ENCODE results near the gene KCNMB1.

KCNMB1 gene

DNA sequence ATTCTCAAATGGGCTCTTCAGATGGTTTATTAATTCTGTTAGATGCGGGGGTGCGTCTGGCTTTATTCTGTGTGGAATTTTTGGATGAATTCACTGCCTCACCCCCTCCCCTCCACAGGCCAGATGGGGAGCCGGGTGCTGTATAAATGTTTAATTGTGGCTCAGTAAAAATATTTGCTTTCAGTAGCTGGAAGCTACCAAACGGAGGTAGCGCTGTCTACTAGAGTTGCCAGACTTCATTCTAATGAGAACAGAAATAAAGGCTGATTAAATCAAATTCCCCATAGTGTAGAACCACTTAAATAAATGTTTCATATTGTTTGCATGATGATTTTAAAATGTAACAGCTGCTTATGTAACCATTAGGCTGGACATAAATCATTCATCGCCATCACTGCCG, 34.5 kb upstream of the KCNMB1 start:
- Histone ChIP-seq H3K4me1 (ENCODE audit: insufficient read depth, low read length, poor library complexity, severe bottlenecking) (no peaks in the 10 kb centered on the region), H3K27me3 (ENCODE audit: insufficient read depth, low read length, poor library complexity, severe bottlenecking) (no peaks in the 10 kb centered on the region), H4K20me1 (ENCODE audit: insufficient read depth, low read length, poor library complexity, severe bottlenecking) (no peaks in the 10 kb centered on the region), H3K9me2 (replicated peaks; ENCODE audit: low read depth, low read length) (no peaks in the 10 kb centered on the region), H3F3A (ENCODE audit: low read depth) (no peaks in the 10 kb centered on the region), H3K36me3 (ENCODE audit: insufficient read depth, low read length) (no peaks in the 10 kb centered on the region), H3K4me2 (ENCODE audit: low read depth, low read length, poor library complexity, severe bottlenecking) (no peak overlapping the region), H3K9ac (ENCODE audit: low read depth, low read length, poor library complexity, severe bottlenecking) (no peak overlapping the region), H3K4me3 (ENCODE audit: low read length, poor library complexity, severe bottlenecking) (no peak overlapping the region), H3K79me2 (ENCODE audit: insufficient read depth, low read length) (no peaks in the 10 kb centered on the region), H3K9me3 (ENCODE audit: insufficient read depth, low read depth, low read length) (no peaks in the 10 kb centered on the region), H2AFZ (ENCODE audit: low read length) (no peak overlapping the region)
- TF ChIP-seq, protein P1, sequence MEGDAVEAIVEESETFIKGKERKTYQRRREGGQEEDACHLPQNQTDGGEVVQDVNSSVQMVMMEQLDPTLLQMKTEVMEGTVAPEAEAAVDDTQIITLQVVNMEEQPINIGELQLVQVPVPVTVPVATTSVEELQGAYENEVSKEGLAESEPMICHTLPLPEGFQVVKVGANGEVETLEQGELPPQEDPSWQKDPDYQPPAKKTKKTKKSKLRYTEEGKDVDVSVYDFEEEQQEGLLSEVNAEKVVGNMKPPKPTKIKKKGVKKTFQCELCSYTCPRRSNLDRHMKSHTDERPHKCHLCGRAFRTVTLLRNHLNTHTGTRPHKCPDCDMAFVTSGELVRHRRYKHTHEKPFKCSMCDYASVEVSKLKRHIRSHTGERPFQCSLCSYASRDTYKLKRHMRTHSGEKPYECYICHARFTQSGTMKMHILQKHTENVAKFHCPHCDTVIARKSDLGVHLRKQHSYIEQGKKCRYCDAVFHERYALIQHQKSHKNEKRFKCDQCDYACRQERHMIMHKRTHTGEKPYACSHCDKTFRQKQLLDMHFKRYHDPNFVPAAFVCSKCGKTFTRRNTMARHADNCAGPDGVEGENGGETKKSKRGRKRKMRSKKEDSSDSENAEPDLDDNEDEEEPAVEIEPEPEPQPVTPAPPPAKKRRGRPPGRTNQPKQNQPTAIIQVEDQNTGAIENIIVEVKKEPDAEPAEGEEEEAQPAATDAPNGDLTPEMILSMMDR (conservative IDR thresholded peaks at IDR 0.05; ENCODE audit: low read length): no peak
- no peak for TF ChIP-seq EZH2phosphoT487 (IDR thresholded peaks at IDR 0.05; ENCODE audit: borderline replicate concordance)

DNA sequence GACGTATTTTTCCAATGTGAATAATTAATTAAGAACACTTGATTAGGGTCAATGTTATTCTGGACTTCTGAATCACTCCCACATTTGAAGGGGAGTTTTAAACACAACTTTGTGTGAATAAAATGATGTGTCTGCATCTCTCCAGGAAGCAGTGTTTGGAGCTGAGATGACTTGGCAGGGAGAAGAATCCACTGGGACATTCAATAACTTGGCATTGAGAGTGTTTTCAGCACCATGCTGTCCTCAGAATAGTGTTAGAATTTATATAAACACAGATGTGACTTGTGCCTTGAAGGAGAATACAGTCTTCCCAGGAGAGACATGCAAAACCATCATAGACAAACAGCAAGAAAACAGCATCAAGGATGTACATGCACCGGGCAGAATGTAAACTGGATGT, 32.7 kb upstream of the KCNMB1 start:
- Histone ChIP-seq H3K4me1 (ENCODE audit: insufficient read depth, low read length, poor library complexity, severe bottlenecking) (no peaks in the 10 kb centered on the region), H3K9me3 (ENCODE audit: insufficient read depth, low read depth, low read length) (no peaks in the 10 kb centered on the region), H3K27me3 (ENCODE audit: insufficient read depth, low read length, poor library complexity, severe bottlenecking) (no peaks in the 10 kb centered on the region), H3F3A (ENCODE audit: low read depth) (no peaks in the 10 kb centered on the region), H3K9me2 (replicated peaks; ENCODE audit: low read depth, low read length) (no peaks in the 10 kb centered on the region), H4K20me1 (ENCODE audit: insufficient read depth, low read length, poor library complexity, severe bottlenecking) (no peaks in the 10 kb centered on the region), H3K4me3 (ENCODE audit: low read length, poor library complexity, severe bottlenecking) (no peak overlapping the region), H3K9ac (ENCODE audit: low read depth, low read length, poor library complexity, severe bottlenecking) (no peak overlapping the region), H3K4me2 (ENCODE audit: low read depth, low read length, poor library complexity, severe bottlenecking) (no peak overlapping the region), H3K36me3 (ENCODE audit: insufficient read depth, low read length) (no peaks in the 10 kb centered on the region), H3K79me2 (ENCODE audit: insufficient read depth, low read length) (no peaks in the 10 kb centered on the region), H2AFZ (ENCODE audit: low read length) (no peak overlapping the region)
- no peak for TF ChIP-seq EZH2phosphoT487 (IDR thresholded peaks at IDR 0.05; ENCODE audit: borderline replicate concordance)
- TF ChIP-seq, protein P1 (conservative IDR thresholded peaks at IDR 0.05; ENCODE audit: low read length): no peak

DNA sequence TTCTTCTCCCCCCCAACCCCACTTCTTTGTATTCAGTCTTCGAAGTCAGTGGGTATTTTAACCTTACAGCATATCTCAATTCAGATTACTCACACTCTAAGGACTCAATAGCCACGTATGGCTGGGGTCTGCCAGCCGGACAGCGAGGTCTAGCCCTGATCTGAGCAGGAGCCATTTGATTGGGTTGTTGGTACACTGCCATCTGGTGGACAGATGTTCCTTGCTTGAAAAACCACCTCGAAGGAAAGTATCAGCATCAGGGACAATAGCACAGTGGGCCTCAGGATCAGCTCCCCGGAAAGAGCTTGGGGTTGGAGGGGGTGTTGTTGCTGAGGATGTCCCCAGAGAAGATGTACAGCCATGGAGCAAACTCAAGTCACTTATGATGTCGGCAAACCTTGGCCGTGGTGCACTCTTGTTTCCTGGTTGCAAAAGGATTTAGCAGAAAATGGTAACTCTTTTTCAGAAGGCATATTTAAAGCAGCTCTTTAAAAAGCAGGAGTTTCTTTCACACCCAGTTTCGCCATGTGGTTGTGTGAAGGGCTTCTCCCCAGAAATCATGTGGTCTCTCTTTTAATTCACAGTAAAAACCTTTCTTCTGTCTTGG, 31.7 kb upstream of the KCNMB1 start:
- H3K27me3 ChIP-seq (ENCODE audit: insufficient read depth, low read length, poor library complexity, severe bottlenecking): no peaks in the 10 kb centered on the region
- no peak overlapping the region for H3K4me3 ChIP-seq (ENCODE audit: low read length, poor library complexity, severe bottlenecking)
- no peaks in the 10 kb centered on the region for H3K9me2 ChIP-seq (replicated peaks; ENCODE audit: low read depth, low read length)
- H3F3A ChIP-seq (ENCODE audit: low read depth): no peaks in the 10 kb centered on the region
- H3K9me3 ChIP-seq (ENCODE audit: insufficient read depth, low read depth, low read length): no peaks in the 10 kb centered on the region
- H4K20me1 ChIP-seq (ENCODE audit: insufficient read depth, low read length, poor library complexity, severe bottlenecking): no peaks in the 10 kb centered on the region
- no peaks in the 10 kb centered on the region for H3K4me1 ChIP-seq (ENCODE audit: insufficient read depth, low read length, poor library complexity, severe bottlenecking)
- H3K36me3 ChIP-seq (ENCODE audit: insufficient read depth, low read length): no peaks in the 10 kb centered on the region
- no peak overlapping the region for H3K4me2 ChIP-seq (ENCODE audit: low read depth, low read length, poor library complexity, severe bottlenecking)
- no peak overlapping the region for H2AFZ ChIP-seq (ENCODE audit: low read length)
- no peak for TF ChIP-seq EZH2phosphoT487 (IDR thresholded peaks at IDR 0.05; ENCODE audit: borderline replicate concordance)
- TF ChIP-seq, protein P1 (conservative IDR thresholded peaks at IDR 0.05; ENCODE audit: low read length): peak; percentile 66
- H3K9ac ChIP-seq (ENCODE audit: low read depth, low read length, poor library complexity, severe bottlenecking): no peak overlapping the region
- H3K79me2 ChIP-seq (ENCODE audit: insufficient read depth, low read length): no peaks in the 10 kb centered on the region

All from Loucy (cell line).